Effector memory CD4-positive, alpha-beta T cell (primary cell): ENCODE measurements around the gene DPP6.
"Not testable (repeated sequence)": the region's sequence is repeated elsewhere in the genome, so short reads cannot be mapped to it uniquely, and the experiment has no call there.

Experiments used
- DNase-seq, 3 donors: peaks; one replicate each; pipeline ENCODE4 v3.0.0-alpha.2; 2020
- H3K27ac ChIP-seq: 2 replicates; pipeline ENCODE4 v1.7.0; 2013; ENCODE audit warnings: mild to moderate bottlenecking, low read length, moderate library complexity; ENCODE audit not compliant: insufficient read depth, poor library complexity, severe bottlenecking
- H3K27me3 ChIP-seq: replicated peaks from 2 replicates; pipeline ENCODE4 v1.7.0; 2013; ENCODE audit warnings: mild to moderate bottlenecking, low read length; ENCODE audit not compliant: insufficient read depth, control insufficient read depth, poor library complexity, severe bottlenecking
- H3K36me3 ChIP-seq: 2 replicates; pipeline ENCODE4 v1.7.0; 2013; ENCODE audit warnings: mild to moderate bottlenecking, low read length, moderate library complexity; ENCODE audit not compliant: control insufficient read depth, insufficient read depth
- H3K4me1 ChIP-seq: 2 replicates; pipeline ENCODE4 v1.7.0; 2013; ENCODE audit warnings: low read length, mild to moderate bottlenecking; ENCODE audit not compliant: control insufficient read depth, insufficient read depth, poor library complexity, severe bottlenecking
- H3K4me3 ChIP-seq: 2 replicates; pipeline ENCODE4 v1.7.0; 2013; ENCODE audit warnings: low read length, low read depth, mild to moderate bottlenecking; ENCODE audit not compliant: insufficient read depth, poor library complexity, severe bottlenecking
- H3K9me3 ChIP-seq: 2 replicates; pipeline ENCODE4 v1.7.0; 2013; ENCODE audit warnings: mild to moderate bottlenecking, low read length, moderate library complexity; ENCODE audit not compliant: control insufficient read depth

Gene DPP6

DNA sequence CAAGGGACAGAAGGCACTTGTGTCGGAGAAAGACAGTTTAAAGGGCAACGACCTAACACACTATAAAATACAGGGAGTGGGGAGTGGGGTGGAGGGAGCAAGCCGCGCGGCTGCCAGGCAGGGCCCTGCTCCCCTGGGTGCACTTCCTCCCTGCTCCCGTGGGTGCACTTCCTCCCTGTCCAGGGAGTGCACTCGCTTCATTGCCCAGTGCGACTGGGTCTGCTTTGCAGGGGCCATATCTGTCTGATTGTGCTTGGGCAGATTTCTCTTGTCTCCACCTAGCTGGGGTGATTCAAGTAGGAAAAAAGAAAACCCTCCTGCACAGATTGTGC, 94.5 kb downstream of the DPP6 start:
- not testable (repeated sequence) for H3K9me3 ChIP-seq, DNase-seq, H3K27me3 ChIP-seq

DNA sequence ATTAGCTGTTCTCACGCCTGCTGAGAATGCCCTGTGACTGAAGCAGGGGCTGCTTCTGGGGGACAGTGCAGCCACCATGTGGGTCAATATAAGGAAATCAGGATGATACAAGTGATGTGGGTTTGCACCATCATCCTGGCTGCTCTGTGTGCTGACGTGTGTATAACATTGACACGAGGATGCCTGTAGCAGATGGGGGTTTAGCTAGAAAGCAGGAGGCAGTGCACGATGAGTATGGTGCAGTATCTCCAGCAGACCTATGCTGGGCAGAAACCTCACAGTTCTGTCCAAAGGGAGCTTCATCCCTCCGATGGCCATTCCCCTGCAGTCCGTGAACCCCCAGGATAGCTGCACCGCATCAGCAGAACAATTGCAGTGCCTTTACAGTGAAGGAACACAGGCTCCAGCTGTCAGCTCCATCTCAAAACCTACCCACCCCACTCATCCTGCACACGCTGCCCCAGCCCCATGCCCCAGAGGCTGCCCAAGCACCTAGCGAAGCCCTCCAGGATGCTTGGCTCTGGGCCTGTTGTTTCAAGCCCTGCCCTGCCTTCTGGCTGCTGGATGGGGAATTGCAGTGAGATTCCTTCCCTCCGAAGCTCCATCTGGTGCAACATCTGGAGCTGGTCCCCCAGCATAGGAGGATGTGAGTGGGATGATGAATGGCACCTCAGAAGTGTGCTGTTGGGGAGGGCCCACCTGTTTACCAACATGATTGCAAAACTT, 96.8 kb downstream of the DPP6 start:
- H3K4me3 ChIP-seq, H3K27me3 ChIP-seq, H3K36me3 ChIP-seq, DNase-seq, H3K4me1 ChIP-seq, H3K9me3 ChIP-seq, H3K27ac ChIP-seq: not testable (repeated sequence)

More for the DNA sequence above, 94.5 kb downstream of the DPP6 start:
- not testable (repeated sequence) for H3K27ac ChIP-seq, H3K4me1 ChIP-seq, H3K36me3 ChIP-seq, H3K4me3 ChIP-seq

DNA sequence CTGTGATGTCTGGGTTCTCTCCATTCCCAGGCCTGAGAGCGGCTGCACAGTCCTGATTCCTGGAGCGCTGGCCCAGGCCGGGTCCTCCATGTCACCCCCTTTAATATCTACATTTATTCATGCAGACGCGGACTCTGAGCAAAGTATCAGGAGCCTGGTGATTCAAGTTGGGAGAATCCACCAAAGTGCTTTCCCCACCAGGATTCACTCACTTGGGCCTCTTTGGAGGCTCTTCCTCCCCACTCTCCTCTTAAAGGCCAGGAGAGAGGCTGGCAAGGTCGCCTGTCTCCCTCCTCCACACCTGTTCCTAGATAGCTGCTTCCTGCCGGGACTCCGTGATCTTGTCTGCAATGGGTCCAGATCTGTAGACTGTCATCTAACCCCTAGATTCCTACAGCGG, 98.5 kb downstream of the DPP6 start:
- H3K36me3 ChIP-seq, H3K4me1 ChIP-seq, H3K4me3 ChIP-seq, H3K27ac ChIP-seq, H3K9me3 ChIP-seq, H3K27me3 ChIP-seq, DNase-seq: not testable (repeated sequence)

DNA sequence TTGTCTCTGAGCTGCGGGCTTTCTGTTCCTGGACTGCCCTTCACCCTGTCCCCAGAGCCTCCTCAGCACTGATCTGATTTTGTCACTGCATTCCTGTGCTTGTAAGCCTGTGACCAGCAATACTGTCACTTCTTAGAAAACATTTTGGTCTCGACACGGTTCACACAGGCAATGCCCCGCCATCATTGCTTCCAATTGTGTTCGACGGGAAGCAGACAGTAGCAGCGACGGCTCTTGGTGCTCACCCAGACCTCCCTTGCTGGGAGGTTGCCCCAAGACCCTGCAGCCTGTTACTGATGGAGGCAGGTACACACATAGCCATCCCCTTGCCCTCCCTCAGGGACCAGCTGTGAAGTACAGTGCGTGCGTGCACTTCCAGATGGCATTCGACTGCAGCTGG, 99.1 kb downstream of the DPP6 start:
- H3K36me3 ChIP-seq, H3K4me1 ChIP-seq, H3K4me3 ChIP-seq, DNase-seq, H3K27me3 ChIP-seq, H3K27ac ChIP-seq, H3K9me3 ChIP-seq: not testable (repeated sequence)

DNA sequence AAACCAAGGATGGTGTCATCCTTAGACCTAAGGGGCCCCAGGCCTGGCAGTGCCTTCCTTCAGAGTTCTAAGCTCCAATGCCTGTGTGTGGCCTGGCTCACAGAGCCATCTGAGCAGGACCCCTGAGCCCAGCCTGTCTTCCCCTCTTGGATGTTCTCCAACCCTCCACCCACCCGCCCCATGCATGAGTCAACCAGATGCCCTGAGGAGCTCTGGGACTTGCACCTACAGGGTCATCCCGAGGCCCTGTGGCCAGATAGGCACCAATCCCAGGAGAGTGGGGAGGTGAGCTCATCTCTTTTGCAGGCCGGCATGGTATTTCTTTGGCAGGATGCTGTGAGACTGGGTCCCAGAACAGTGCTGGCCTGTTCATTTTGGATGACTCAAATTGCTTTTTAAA, 103.7 kb downstream of the DPP6 start:
- not testable (repeated sequence) for H3K4me3 ChIP-seq, H3K9me3 ChIP-seq, DNase-seq, H3K27ac ChIP-seq, H3K27me3 ChIP-seq, H3K4me1 ChIP-seq, H3K36me3 ChIP-seq

DNA sequence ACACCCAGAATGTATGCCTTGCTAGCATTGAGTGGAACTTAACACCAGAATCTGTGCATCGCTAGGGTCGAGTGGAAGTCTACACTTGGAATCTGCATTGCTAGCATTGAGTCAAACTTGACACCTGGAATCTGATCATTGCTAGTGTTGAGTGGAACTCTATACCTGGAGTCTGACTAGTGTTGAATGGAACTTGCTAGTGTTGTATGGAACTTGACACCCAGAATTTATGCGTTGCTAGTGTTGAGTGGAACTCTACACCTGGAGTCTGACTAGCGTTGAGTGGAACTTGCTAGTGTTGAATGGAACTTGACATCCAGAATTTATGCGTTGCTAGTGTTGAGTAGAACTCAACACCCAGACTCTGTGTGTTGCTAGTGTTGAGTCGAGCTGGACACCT, 110.7 kb downstream of the DPP6 start:
- H3K36me3 ChIP-seq, H3K27ac ChIP-seq, H3K27me3 ChIP-seq, H3K4me1 ChIP-seq, DNase-seq, H3K9me3 ChIP-seq, H3K4me3 ChIP-seq: not testable (repeated sequence)

DNA sequence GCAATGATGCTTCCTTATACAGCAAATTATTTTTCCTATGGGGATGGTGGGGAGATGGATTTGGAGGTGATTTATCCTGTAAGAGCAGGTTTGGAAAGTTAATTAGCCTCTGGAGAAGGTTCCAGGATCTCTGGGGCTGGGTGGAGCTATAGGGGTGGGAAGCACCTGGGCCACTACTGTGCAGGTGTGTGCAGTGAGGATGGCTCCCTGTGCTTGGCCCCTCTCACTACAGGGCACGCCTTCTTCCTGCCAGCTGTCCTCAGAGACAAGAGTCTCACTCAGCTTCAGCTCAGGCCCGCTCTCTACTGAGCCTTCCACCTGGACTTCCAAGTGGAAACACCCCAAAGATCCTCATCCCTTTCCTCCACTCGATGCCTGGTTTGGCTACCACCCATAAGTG, 111.4 kb downstream of the DPP6 start:
- not testable (repeated sequence) for DNase-seq, H3K4me1 ChIP-seq, H3K27ac ChIP-seq, H3K9me3 ChIP-seq, H3K4me3 ChIP-seq, H3K27me3 ChIP-seq, H3K36me3 ChIP-seq

DNA sequence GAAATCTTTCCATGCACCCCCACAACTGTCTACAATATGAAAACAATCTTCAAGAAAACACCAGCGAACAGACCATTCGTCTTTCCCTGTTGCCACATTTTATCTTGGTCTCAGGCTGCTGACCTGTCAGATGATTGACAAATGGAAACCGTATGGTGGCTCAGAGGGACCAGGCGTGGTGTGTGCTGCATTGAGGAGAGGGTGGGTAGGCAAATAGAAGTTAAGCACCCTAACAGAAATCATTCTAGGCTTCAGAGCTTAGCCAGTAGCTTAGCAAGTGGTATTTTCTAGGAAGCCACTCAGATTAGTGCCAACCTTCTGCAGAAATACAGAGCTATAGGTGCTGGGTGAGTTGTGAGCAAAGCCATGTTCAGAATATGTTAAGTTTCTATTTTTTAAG, 114.9 kb downstream of the DPP6 start:
- Histone ChIP-seq H3K27ac (no peak overlapping the region), H3K36me3 (no peaks in the 10 kb centered on the region)
- DNase-seq = no peak

DNA sequence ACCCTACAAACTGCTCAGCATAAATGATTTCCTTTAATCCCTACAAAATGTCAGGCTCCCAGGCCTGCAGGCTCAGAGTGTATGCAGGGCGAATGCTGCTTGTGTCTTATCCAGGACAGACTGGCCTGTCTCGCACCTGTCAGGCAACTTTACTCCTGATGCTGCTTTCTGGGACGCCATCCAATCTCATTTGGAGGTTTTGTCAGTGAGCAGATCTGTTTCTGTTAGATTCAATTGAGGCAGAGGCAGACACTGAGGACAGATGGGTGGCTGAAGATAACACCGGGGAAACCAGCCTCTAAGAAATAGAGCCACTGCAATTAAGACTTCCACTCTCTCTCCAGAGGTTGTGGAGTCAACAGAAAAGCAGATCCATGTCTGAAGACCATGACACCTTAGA, 115.6 kb downstream of the DPP6 start:
- Histone ChIP-seq H3K27ac (no peak overlapping the region), H3K4me1 (no peaks in the 10 kb centered on the region), H3K9me3 (no peaks in the 10 kb centered on the region), H3K36me3 (no peaks in the 10 kb centered on the region), H3K27me3 (no peaks in the 10 kb centered on the region), H3K4me3 (no peak overlapping the region)
- no peak for DNase-seq

More for the DNA sequence above, 114.9 kb downstream of the DPP6 start:
- no peaks in the 10 kb centered on the region for H3K4me1 ChIP-seq
- no peaks in the 10 kb centered on the region for H3K27me3 ChIP-seq
- H3K9me3 ChIP-seq = no peaks in the 10 kb centered on the region
- H3K4me3 ChIP-seq = no peak overlapping the region

DNA sequence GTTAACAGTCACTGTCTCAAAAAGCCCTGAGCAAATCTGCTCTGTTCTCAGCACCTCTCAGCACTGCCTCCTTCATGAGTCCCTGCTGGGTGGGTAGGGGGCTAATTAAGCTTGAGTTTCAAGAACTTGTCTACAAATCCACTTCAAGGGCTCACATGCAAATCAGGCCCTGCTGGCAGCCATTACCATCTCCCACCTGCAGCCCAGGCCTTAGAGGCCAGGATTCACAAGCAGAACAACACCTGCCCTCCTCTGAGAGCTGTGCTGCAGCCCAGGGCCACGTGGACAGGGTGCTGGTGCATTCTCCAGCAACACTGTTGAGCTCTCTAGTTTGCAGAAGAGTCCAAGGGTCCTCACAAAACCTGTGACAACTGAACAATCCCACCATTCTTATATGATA, 119.2 kb downstream of the DPP6 start:
- H3K27ac ChIP-seq = no peak overlapping the region
- H3K4me3 ChIP-seq = no peak overlapping the region
- H3K4me1 ChIP-seq = no peaks in the 10 kb centered on the region
- no peak for DNase-seq
- H3K36me3 ChIP-seq = no peaks in the 10 kb centered on the region
- no peaks in the 10 kb centered on the region for H3K9me3 ChIP-seq
- no peaks in the 10 kb centered on the region for H3K27me3 ChIP-seq

DNA sequence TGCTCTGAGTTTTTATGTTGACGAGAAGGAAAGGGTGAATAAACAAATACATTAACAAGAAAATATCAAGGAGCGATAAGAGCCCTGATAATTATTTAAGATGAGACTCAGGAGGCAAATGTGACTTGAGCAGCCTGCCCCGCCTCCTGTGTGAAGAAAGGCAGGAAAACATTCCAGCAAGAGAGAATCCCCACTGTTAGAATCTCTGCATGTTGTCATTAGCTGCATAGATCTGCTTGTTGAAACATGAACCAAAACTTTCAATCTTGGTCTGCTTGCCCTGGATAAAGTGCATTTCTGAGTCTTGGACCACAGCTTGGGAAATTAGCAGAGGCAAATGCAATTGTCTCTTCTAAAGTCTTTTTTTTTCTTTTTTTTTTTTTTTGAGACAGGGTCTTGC, 120.0 kb downstream of the DPP6 start:
- Histone ChIP-seq H3K9me3 (no peaks in the 10 kb centered on the region), H3K4me1 (no peaks in the 10 kb centered on the region), H3K27ac (no peak overlapping the region), H3K4me3 (no peak overlapping the region), H3K27me3 (no peaks in the 10 kb centered on the region), H3K36me3 (no peaks in the 10 kb centered on the region)
- no peak for DNase-seq
